NOMO-1 treated with dmso at 0.1 percent for 144 hours (cell line): ENCODE results near the gene PLVAP.

Experiments used
- DNase-seq: peaks from one replicate; lab custom pipeline; 2025; ENCODE audit not compliant: unreplicated experiment; lab: John Stamatoyannopoulos, UW

The PLVAP gene

DNA sequence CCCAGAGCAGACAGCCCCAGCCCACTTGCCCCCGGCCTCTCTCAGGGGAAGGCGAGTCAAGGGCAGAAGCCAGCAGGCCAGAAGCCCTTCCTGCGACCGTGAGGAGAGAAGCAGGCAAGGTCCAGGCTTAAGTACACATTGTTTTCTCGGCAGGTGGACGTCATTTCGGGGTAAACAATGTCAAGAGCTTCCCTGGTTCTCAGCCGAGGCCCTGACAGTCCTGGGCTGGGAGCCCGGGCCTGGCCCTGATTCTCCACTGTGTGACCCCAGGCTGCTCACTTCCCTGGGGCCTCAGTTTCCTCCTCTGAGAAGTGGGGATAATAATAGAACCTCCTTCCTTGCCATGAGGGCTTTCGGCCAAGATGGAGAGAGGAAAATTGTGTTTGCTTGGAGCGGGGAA lies 19.4 kb downstream of the PLVAP start:
- no peak for DNase-seq

DNA sequence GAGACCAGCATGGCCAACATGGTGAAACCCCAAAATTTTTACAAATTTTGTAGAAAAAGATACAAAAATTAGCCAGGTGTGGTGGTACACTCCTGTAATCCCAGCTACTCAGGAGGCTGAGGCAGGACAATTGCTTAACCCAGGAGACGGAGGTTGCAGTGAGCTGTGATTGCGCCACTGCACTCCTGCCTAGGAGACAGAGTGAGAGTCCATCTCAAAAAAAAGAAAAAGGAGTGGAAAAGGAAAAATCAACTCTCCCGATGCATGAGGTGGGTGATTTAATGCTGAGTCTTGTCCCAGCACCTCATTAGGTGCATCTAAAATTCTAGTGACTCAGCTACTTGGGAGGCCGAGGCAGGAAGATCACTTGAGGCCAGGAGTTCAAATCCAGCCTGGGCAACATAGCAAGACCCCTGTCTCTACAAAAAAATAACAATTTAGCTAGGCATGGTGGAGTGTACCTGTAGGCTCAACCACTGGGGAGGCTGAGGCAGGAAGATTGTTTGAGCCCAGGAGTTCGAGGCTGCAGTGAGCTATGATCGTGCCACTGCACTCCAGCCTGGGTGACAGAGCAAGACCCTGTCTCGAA lies 20.0 kb downstream of the PLVAP start:
- no peak for DNase-seq

DNA sequence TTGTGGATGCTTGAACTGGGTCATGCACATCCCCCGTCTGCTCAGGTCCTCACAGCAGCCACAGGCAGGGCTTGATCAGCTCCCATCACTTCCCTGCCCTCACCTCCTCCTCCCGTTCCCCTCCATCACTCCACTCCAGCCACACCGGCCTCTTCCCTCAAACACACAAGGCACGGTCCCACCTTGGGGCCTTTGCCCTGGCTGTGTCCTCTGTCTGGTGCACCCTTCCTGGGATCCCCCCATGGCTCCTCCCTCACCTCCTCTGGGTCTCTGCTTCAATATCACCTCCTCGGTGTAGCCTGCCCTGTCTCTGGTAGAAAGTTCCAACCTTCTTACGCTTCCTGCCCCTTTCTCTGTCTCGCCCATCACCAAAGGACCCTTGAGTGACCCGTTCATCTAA lies 23.8 kb downstream of the PLVAP start:
- DNase-seq = no peak

DNA sequence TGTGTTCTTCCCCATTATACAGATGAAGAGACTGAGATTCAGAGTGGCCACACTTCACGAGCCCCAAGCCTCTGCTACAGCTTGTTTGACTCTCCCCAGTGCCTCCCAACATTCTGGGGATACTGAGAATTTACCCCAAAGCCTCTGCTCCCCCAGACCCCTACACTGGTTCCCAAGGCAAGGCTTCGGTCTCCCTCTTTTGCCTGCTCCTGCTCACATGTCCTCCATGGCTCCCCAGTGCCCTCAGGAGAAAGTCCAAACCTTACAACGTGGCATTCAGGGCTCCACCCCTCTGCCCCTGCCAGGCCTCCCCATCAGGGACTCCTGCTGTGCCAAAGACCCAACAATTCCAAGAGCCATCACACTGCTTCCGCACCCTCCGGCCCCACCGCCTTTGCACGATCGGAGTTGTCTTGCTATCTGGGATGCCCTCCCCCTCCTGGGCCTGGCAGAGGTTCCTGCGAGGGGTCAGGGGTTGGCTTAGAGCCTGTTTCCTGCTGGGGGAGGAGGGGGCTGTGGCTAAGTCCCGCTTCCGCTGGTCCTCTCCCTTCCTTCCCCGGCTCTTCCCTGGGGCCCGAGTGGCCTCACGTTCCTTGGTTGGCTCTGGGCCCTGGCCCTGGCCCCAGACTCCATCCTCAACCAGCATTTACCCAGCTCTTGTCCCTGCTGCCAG lies 24.4 kb downstream of the PLVAP start:
- no peak for DNase-seq

DNA sequence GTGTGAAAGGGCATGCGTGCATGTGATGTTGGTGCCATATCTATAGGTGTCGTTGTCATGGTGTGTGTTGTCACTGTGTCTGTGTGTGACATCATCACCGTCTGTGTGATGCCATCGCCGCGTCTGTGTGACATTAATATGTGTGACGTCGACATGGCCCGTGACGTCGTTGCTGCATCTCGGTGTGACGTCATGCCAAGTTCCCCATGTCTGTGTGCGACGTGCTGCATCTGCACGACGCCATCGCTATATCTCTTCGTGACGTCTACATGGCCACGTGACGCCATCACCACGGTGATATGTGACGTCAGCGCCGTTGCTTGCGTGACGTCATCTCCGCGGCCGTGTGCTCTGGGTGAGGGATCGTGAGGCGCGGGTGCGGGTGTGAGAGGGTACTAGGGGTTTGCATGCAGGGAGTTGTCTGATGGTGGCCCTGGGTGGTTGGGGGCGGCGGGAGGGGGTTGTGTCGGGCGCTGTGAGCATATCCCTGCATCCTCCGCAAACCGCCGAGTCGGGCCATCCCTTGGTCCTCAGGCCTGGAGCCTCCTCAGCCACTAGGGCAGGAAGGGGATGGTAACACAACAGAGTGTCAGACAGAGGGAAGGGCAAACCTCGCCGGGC lies 25.2 kb downstream of the PLVAP start:
- no peak for DNase-seq

DNA sequence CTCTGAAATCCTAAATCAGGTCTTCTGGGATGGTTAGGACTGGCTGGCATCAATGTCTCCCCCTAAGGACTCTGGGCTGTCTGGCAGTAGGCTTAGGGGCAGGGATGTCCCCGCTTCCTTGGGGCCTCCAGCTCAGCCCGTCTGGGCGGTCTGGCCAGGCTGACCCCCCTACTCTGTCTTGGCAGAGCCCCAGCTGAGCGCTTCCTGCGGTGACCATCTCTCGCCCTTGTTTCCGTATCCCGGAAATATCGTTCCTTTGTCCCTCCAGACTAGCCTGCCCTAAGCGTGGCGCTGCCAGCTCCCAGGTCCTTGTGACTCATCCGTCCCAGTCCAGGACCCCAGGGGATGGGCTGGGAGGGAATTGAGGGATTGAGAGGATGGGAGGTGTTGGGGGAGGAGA lies 28.4 kb downstream of the PLVAP start:
- no peak for DNase-seq

DNA sequence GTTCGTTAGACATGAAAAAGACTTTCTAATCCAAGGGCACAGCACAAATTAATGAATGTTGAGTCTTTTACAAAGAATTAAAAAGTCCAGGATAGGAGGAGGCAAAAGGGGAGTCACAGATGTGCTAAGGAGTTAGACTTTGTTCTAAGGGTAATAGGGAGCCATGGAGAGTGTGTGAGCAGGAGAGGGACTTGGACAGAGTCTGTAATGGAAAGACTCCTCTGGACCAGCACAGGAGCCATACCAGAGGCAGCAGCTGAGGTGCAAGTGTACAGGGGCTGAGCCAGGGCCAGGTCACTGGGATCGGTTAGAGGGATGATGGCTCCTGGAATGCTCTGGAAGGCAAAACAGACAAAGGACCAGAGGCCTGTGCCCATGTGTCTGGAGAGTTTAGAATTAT lies 29.3 kb downstream of the PLVAP start:
- DNase-seq = no peak

DNA sequence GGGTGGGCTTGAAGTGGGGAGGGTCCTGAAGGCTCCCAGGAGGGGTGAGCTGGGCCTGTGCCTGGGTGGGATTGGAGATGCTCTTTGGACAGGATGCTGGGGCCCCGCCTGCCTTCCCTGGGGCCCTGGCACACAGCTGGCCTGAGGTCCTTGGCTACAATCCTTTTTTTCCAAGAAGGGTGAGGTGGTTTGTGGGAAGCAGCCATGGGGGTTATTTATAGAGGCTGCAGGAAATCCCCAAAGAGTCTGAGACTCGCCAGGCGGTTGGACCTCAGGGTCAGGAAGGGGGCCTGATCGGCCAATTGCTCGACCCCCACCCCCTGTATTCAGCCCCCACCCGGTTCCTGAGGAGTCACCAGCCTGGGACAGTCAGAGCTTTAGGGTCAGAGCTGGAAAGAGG lies 29.8 kb downstream of the PLVAP start:
- no peak for DNase-seq

DNA sequence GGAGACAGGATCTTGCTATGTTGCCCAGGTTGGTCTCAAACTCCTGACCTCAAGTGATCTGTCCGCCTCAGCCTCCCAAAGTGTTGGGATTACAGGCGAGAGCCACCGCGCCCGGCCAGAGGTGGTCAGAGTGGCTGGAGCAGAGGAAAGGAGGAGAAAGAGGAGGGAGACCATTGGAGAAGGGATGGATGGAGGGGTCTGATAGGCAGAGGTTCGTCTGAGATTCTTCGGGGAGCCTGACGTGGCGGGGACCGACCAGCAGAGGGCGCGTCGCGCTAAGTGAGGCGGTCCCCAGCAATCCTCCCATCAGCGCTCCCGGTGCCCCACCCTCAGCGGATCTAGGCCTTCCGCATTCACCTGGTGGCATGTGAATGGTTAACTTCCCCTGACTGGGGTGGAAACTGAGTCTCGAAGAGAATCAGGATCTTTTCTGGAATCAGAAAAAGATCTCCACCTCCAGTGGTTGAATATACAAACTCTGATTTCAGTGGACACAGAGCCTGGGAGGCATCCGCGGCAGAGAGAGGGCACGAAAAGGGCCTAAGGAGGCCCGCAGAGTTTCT lies 31.0 kb downstream of the PLVAP start:
- peak; percentile 37 for DNase-seq

DNA sequence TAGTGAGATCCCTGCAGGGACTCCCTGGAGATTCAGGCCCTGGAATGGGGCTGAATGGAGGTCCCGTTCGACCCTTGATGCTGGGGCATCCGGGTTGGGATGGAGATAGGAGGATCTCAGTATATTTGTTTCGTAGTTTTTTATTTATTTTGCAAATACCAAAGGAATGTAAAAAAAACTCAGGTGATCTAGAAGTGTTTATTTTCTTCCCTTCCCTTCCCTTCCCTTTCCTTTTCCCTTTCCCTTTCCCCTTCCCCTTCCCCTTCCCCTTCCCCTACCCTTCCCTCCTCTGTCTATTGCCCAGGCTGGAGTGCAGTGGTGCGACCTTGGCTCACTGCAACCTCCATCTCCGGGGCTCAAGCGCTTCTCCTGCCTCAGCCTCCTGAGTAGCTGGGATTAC lies 35.3 kb downstream of the PLVAP start:
- no peak for DNase-seq

DNA sequence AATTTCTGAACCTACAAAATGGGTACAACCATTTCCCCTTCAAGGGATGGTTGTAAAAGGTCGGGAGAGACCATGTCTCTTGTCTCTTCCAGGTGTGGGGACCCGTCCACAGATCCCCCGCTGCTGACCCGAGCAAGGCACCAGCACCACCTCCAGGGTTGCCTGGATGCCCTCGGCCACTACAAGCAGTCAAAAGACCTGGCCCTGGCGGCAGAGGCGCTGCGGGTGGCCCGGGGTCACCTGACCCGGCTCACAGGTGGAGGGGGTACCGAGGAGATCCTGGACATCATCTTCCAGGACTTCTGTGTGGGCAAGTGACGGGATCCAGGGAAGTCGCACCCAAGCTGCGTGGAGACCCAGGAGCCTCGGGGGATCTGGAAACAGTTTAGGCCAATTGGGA lies 35.8 kb downstream of the PLVAP start:
- DNase-seq = no peak

DNA sequence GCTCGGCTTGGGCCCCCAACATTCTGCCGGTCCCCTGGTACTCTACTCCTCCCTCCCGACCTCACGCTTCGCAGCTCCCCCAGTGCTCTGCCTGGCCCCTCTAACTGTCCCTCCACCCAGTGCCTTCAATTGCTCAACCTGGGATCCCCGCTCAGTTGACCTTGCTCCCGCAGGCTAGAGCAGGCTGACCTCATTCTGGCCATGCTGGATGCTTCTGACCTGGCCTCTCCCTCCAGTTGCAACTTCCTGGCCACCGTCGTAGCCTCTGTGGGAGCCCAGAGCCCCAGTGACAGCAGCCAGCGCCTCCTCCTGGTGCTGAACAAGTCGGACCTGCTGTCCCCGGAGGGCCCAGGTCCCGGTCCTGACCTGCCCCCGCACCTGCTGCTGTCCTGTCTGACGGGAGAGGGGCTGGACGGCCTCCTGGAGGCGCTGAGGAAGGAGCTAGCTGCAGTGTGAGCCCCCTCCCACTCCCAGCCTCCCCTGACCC lies 36.2 kb downstream of the PLVAP start:
- DNase-seq = no peak

DNA sequence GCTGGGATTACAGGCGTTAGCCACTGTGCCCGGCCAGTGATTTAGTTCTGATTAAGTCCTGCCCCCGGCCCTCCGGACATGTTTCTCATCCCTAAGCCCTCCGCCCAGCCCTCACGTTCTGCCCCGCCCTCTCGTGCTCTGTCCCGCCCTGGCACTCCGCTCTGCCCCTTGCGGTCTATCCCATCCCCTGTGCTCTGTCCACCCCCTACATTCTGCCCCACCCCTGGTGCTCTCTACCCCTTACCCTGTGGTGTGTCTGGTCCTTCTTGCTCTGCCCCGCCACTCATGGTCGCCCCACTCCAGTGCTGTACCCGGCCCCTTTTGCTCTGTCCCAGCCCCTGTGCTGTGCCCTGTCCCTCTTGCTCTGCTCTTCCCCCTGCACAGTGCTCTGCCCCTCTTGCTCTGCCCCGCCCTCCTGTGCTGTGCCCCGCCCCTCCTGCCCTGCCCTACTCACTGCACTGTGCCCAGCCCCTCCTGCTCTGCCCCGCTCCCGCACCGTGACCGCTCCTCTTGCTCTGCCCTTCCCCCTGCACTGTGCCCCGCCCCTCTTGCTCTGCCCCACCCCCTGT lies 36.8 kb downstream of the PLVAP start:
- no peak for DNase-seq

DNA sequence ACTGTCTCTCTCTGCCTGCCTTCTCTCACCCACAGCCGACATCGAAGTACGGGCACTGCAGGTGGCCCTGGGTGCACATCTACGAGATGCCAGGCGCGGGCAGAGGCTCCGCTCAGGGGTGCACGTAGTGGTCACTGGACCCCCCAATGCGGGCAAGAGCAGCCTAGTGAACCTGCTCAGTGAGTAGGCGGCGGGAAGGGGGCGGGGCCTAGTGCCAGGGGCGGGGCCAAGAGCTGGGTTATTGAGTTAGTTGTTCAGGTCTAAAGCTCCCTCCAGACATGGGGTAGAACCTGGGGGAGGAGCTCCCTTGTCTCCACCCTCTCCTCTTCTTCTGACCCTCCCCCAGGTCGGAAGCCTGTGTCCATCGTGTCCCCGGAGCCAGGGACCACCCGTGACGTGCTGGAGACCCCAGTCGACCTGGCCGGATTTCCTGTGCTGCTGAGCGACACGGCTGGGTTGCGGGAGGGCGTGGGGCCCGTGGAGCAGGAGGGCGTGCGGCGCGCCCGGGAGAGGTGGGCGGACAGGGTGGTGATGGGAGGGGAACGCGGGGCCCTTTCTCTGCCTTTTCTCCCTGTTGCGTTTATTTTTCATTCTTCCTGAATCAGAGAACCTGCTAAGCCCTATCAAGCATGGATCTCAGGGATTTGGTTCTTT lies 37.9 kb downstream of the PLVAP start:
- DNase-seq = no peak

DNA sequence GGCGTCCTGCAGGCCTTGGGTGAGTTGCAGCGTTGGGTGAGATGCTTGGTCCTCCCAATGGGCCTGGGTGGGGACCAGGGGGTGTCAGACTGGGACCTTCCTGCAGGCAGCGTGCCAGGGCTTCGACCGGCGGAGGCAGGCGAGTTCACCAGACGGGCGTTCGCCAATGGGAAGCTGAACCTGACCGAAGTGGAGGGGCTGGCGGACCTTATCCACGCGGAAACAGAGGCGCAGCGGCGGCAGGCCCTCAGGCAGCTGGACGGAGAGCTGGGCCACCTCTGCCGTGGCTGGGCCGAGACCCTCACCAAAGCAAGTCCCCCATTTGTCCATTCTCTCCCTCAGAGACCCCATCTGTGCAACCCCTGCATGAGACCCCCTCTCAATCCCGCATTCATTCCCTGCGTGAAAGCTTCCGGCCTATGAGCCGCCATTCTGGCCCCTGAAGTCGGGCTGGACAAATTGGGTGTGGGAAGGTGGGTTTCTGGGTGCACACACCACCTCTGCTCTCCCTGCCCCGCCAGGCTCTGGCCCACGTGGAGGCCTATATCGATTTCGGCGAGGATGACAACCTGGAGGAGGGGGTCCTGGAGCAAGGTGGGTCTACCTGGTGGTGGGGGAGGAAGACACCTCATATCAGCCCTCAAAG lies 38.6 kb downstream of the PLVAP start:
- no peak for DNase-seq

DNA sequence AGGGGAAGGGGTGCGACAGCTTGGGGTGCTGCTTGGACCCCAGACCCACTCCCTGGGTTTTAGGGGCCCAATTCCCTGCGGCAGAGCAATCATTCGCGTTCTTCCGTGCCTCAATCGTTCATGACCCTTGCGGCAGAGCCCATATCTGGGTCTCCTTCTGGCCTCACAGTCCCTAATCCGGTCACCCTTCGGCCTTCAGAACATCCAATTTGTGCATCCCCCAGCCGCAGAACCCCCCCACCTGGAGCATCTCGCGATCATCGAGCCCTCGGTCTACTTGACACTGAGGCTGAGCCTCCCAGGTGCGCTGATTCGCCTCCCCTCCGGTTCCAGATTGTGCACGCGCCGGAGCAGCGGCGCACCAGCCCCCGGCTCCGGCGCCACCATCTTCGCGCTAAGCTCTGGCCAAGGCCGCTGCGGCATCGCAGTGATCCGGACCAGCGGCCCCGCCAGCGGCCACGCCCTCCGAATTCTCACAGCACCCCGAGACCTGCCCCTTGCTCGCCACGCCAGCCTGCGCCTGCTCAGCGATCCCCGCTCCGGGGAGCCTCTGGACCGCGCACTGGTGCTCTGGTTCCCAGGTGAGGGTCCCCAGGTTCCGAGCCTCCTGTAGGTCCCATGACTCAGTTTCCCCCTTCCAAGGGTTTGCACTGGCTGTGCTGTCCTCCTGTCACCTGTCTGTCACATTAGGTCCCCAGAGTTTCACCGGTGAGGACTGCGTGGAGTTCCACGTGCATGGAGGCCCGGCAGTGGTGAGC lies 39.3 kb downstream of the PLVAP start:
- no peak for DNase-seq

DNA sequence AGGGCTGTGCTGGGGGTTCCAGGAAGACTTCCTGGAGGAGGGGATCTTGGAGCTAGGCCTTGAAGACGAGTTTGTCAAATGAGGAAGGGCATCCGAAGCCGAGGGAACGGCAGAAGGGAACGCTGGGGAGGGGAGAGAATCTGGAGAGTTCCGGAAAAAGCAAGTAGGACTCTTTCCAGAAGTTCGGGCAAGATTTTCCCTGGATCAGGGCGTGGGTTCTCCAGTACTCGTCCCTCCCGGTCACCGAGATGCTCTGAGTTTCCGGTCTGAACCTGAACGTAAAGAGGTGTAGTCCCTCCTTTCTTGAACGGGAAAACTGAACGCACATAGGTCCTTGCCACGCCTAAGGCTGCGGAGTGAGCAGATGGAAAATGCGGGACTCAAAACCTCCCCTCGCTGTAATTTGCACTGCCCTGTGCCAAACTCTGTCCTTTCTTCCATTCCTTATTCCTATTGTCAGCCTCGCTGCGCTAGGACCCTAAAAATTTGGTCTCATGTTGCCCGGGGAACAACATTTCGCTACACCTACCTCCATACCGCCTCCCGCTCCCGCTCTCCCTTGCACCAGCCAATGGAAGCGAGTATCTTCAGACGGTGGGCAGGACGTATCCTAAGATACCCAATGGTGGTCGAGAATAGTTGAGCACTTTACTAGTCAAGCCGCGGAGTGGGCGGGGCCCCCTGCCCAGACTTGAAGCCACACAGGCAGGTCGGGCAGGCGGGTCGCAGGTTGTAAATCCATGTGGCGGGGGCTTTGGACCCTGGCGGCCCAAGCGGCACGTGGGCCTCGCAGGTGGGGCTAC lies 40.1 kb downstream of the PLVAP start, which contains the start of gene GTPBP3:
Gene GTPBP3, plus strand, starts transcription at position 682 of the 803 bp plus-strand sequence. Its CDS starts 59 bp downstream, at position 741.
- DNase-seq = peak; percentile 98

DNA sequence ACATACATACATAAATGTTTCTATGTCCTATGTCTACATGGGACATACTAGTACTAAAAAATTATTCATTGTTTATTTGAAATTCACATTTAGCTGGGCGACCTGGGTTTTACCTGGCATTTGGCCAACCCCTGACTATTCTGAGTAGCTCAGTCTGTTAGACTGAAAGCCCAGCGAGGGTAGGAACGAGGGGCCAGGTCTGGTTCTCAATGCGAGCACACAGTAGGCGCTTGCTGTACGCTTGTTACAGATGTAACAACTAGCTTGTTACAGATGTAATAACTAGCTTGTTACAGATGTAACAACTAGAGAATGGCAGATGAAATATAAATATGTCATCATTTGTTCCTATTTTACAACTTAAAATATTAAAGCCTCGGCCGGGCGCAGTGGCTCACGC lies 41.6 kb downstream of the PLVAP start:
- no peak for DNase-seq
